Tongue (tissue), 2 donors: ENCODE measurements around the gene LTB. TPM values are rescaled to one million over a fixed set of nuclear protein-coding genes. Genes with fewer than 3 reads are reported as not detected.

Experiments
- DNase-seq: peaks from one replicate; pipeline ENCODE4 v3.0.0-alpha.2; 2015
- total RNA-seq: library from RNA; depleted of rRNA; stranded (reverse); fragments of >200 nt; gene quantifications from one replicate; pipeline ENCODE4 v1.2.3, GENCODE V29; 2014

LTB gene
- total RNA-seq = 1.7 TPM

GRCh38 chr6:31582230-31582643 is at the start of gene LTB:
LTB (minus strand) TSS chr6:31582424; CDS start chr6:31582417, 7 bp downstream.
- no peak for DNase-seq

GRCh38 chr6:31631681-31632278 is 49.6 kb upstream of the LTB start:
- no peak for DNase-seq

- no peak for DNase-seq
Observed at GRCh38 chr6:31631209-31631608, 49.0 kb upstream of the LTB start.

- no peak for DNase-seq
Observed at GRCh38 chr6:31630177-31630934, 48.1 kb upstream of the LTB start.

- no peak for DNase-seq
Observed at GRCh38 chr6:31629014-31629413, 46.8 kb upstream of the LTB start.

GRCh38 chr6:31627690-31628287 is 45.6 kb upstream of the LTB start:
- DNase-seq = no peak

GRCh38 chr6:31626952-31627351 is 44.7 kb upstream of the LTB start:
- DNase-seq = no peak

GRCh38 chr6:31624070-31624469 is 41.8 kb upstream of the LTB start:
- no peak for DNase-seq

GRCh38 chr6:31622684-31623091 is 40.5 kb upstream of the LTB start:
- DNase-seq = no peak

GRCh38 chr6:31621991-31622390 is 39.8 kb upstream of the LTB start:
- no peak for DNase-seq

GRCh38 chr6:31621320-31621939 is 39.2 kb upstream of the LTB start:
- peak; percentile 21 for DNase-seq

- DNase-seq = peak; percentile 90
Observed at GRCh38 chr6:31620586-31621319, 38.5 kb upstream of the LTB start, which contains the start of gene PRRC2A. PRRC2A (plus strand) TSS chr6:31620715; CDS start chr6:31622790, 2,075 bp downstream.

GRCh38 chr6:31619805-31620585 is 37.8 kb upstream of the LTB start:
- peak; percentile 100 for DNase-seq

- no peak for DNase-seq
Observed at GRCh38 chr6:31617010-31617409, 34.8 kb upstream of the LTB start.

- no peak for DNase-seq
Observed at GRCh38 chr6:31615748-31616147, 33.5 kb upstream of the LTB start.

GRCh38 chr6:31614684-31615578 is 32.7 kb upstream of the LTB start, which contains the start of gene AIF1:
AIF1 (plus strand) TSS chr6:31615234; CDS start chr6:31615330, 96 bp downstream.
- DNase-seq = no peak

GRCh38 chr6:31614075-31614619 is 31.9 kb upstream of the LTB start:
- no peak for DNase-seq

- DNase-seq = no peak
Observed at GRCh38 chr6:31610968-31611367, 28.7 kb upstream of the LTB start.

GRCh38 chr6:31609519-31610406 is 27.5 kb upstream of the LTB start:
- DNase-seq = no peak
